Mesendoderm (in vitro differentiated cells): ENCODE results near the gene MAMDC4.
"Not testable (repeated sequence)": the region's sequence is repeated elsewhere in the genome, so short reads cannot be mapped to it uniquely, and the experiment has no call there.

ENCODE experiments used
- DNase-seq: peaks from one replicate; pipeline ENCODE4 v3.0.0; 2013
- H2AK5ac ChIP-seq: 2 replicates; pipeline ENCODE4 v1.6.1; 2013; ENCODE audit warnings: low read length, inconsistent platforms
- H2BK120ac ChIP-seq: 2 replicates; pipeline ENCODE4 v1.6.1; 2013; ENCODE audit warnings: low read depth, mild to moderate bottlenecking, low read length, moderate library complexity, mixed read lengths
- H2BK15ac ChIP-seq: replicated peaks from 2 replicates; pipeline ENCODE4 v1.6.1; 2013; ENCODE audit warnings: low read depth, mild to moderate bottlenecking, moderate library complexity
- H2BK5ac ChIP-seq: 2 replicates; pipeline ENCODE4 v1.6.1; 2013; ENCODE audit warnings: low read length, inconsistent platforms
- H3K18ac ChIP-seq: 2 replicates; pipeline ENCODE4 v1.6.1; 2013; ENCODE audit warnings: mild to moderate bottlenecking, low read length, mixed read lengths
- H3K23ac ChIP-seq: one replicate; pipeline ENCODE4 v1.6.1; 2013; ENCODE audit warnings: low read length
- H3K27ac ChIP-seq: 2 replicates; pipeline ENCODE4 v1.5.1; 2013; ENCODE audit warnings: low read depth, mild to moderate bottlenecking, inconsistent platforms, low read length, moderate library complexity
- H3K27me3 ChIP-seq: 2 replicates; pipeline ENCODE4 v1.6.1; 2013; ENCODE audit warnings: low read length, control low read depth, mild to moderate bottlenecking, inconsistent platforms; ENCODE audit not compliant: insufficient read depth, poor library complexity
- H3K36me3 ChIP-seq: 2 replicates; pipeline ENCODE4 v1.6.1; 2013; ENCODE audit warnings: low read length, inconsistent platforms; ENCODE audit not compliant: control insufficient read depth, insufficient read depth
- H3K4ac ChIP-seq: one replicate; pipeline ENCODE4 v1.6.1; 2013; ENCODE audit warnings: low read depth, mild to moderate bottlenecking, low read length, moderate library complexity
- H3K4me1 ChIP-seq: 2 replicates; pipeline ENCODE4 v1.6.1; 2013; ENCODE audit warnings: low read depth, low read length, inconsistent platforms; ENCODE audit not compliant: control insufficient read depth
- H3K4me2 ChIP-seq: 2 replicates; pipeline ENCODE4 v1.6.1; 2013; ENCODE audit warnings: low read length
- H3K4me3 ChIP-seq: 2 replicates; pipeline ENCODE4 v1.5.1; 2013; ENCODE audit warnings: mild to moderate bottlenecking, low read length
- H3K56ac ChIP-seq: one replicate; pipeline ENCODE4 v1.6.1; 2013; ENCODE audit warnings: low read length
- H3K79me1 ChIP-seq: 2 replicates; pipeline ENCODE4 v1.6.1; 2013; ENCODE audit warnings: low read length, inconsistent platforms
- H3K79me2 ChIP-seq: 2 replicates; pipeline ENCODE4 v1.6.1; 2013; ENCODE audit warnings: mild to moderate bottlenecking, low read length; ENCODE audit not compliant: control insufficient read depth, insufficient read depth
- H3K9ac ChIP-seq: 2 replicates; pipeline ENCODE4 v1.6.1; 2013; ENCODE audit warnings: low read length, inconsistent platforms
- H4K5ac ChIP-seq: one replicate; pipeline ENCODE4 v1.6.1; 2013; ENCODE audit warnings: low read length
- H4K8ac ChIP-seq: one replicate; pipeline ENCODE4 v1.6.1; 2013; ENCODE audit warnings: low read depth, mild to moderate bottlenecking, control low read depth, low read length, moderate library complexity
- WGBS: extraction: QIAGEN DNeasy Blood & Tissue Kit; methylation state at CpG from one replicate; pipeline ENCODE4 v1.1.7; 2013; ENCODE audit warnings: low lambda C conversion rate, missing lambda C conversion rate; ENCODE audit not compliant: insufficient coverage; ENCODE audit errors: extremely low coverage; 5-methylcytosine and 5-hydroxymethylcytosine counted together

Gene MAMDC4

DNA sequence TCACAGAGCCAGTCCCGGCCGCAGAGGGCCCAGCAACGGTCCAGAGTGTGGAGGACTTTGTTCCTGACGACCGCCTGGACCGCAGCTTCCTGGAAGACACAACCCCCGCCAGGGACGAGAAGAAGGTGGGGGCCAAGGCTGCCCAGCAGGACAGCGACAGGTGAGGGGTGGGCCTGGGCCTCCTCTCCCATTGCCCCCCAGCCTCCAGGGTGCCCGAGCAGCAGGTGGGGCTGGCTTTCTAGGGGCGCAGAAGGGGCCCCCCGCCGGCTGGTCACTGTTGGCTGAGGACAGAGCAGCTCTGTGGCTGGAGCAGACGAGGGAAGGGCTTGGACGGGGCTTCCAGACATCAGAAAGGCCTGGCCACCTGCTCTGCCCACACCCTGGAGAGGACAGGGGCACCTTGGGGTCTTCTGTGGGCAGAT, 14.3 kb upstream of the MAMDC4 start:
- not testable (repeated sequence) for H3K23ac ChIP-seq, H2BK120ac ChIP-seq, H3K36me3 ChIP-seq, H2BK15ac ChIP-seq, H3K27me3 ChIP-seq, H3K18ac ChIP-seq, H2BK5ac ChIP-seq, H3K79me2 ChIP-seq, H3K4me3 ChIP-seq, H3K79me1 ChIP-seq, H4K5ac ChIP-seq, H3K56ac ChIP-seq, H3K27ac ChIP-seq, H3K9ac ChIP-seq, H3K4ac ChIP-seq, H2AK5ac ChIP-seq, H4K8ac ChIP-seq, H3K4me1 ChIP-seq, DNase-seq, H3K4me2 ChIP-seq
- no CpG with 5 or more reads among the region's 15 CpGs for WGBS

DNA sequence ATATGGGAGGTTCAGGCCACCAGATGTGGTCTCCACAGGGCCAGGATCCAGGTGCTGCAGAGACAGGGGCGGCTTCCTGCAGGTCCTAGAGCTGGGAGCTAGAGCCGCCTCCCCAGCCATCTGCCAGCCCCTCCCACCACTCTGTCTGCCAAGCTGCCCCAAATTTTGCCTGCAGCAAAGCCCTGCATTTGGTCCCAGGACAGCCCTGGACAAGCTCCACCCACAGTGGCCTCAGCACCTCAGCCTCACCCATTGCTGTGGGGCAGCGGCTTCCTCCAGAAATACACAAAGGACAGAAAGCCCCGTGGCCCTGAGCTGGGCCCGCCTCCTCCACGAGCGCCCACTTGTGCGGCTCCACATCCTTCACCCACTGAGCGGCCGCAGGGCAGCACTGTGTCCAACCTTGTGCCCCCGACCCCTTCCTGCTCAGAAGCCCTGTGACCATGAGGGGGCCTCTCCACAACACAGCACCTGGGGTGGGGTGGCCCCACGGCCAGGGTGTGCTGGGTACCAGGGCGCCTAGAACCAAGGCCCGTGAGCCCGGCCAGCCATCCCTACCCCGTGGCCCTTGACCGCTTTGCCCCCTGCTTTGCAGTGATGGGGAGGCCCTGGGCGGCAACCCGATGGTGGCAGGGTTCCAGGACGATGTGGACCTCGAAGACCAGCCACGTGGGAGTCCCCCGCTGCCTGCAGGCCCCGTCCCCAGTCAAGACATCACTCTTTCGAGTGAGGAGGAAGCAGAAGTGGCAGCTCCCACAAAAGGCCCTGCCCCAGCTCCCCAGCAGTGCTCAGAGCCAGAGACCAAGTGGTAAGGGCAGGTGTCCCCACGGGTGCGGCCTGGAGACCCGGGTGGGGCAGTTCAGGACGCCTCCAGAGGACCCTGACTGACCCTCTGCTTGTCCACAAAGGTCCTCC, 13.6 kb upstream of the MAMDC4 start:
- Histone ChIP-seq H3K4me3 (no peak overlapping the region), H3K79me2 (no peaks in the 10 kb centered on the region), H3K27me3 (no peaks in the 10 kb centered on the region), H2BK5ac (no peak overlapping the region), H2AK5ac (no peak overlapping the region), H3K4me1 (no peaks in the 10 kb centered on the region), H3K79me1 (no peaks in the 10 kb centered on the region), H3K56ac (no peak overlapping the region), H2BK15ac (no peak overlapping the region), H2BK120ac (no peak overlapping the region), H3K18ac (no peak overlapping the region), H4K8ac (no peak overlapping the region), H3K4ac (no peak overlapping the region), H3K27ac (no peak overlapping the region), H4K5ac (no peak overlapping the region), H3K4me2 (no peak overlapping the region), H3K23ac (no peak overlapping the region), H3K36me3 (no peaks in the 10 kb centered on the region), H3K9ac (no peak overlapping the region)
- no peak for DNase-seq
- WGBS = no CpG with 5 or more reads among the region's 29 CpGs

DNA sequence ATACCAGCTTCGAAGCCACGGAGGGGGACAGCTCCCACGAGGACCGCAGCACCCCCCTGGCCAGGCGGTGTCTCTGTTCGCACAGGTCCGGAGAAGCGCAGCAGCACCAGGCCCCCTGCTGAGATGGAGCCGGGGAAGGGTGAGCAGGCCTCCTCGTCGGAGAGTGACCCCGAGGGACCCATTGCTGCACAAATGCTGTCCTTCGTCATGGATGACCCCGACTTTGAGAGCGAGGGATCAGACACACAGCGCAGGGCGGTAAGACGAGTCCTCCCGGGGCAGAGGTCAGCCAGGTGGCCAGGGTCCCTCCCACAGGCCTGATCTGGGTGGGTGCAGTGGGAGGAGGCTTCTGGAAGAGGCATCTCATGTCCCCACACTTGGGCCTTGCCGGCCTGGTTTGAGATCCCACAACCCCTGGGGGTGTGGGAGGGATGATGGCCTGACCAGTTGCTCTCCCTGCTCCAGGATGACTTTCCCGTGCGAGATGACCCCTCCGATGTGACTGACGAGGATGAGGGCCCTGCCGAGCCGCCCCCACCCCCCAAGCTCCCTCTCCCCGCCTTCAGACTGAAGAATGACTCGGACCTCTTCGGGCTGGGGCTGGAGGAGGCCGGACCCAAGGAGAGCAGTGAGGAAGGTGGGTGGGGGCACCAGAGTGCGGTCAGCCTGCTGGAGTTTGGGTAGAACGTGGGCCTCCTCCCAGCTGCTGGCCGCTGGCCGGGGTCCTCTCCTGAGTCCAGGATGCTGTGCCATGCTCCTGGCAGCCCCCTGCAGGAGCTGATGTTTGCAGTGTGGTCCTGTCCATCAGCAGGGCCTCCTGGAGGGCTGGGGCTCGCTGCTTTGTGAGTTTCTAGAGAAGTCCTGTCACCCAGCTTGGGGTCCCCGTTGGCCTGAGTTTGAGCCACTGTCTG, 12.7 kb upstream of the MAMDC4 start:
- H3K36me3 ChIP-seq = no peaks in the 10 kb centered on the region
- H3K18ac ChIP-seq = no peak overlapping the region
- DNase-seq = no peak
- no peaks in the 10 kb centered on the region for H3K79me2 ChIP-seq
- no peaks in the 10 kb centered on the region for H3K27me3 ChIP-seq
- H3K4me2 ChIP-seq = no peak overlapping the region
- WGBS = no CpG with 5 or more reads among the region's 36 CpGs
- no peak overlapping the region for H2BK5ac ChIP-seq
- no peak overlapping the region for H3K4ac ChIP-seq
- H4K8ac ChIP-seq = no peak overlapping the region
- no peak overlapping the region for H2AK5ac ChIP-seq
- H4K5ac ChIP-seq = no peak overlapping the region
- no peak overlapping the region for H3K9ac ChIP-seq
- peak overlapping the region; percentile 36 for H3K27ac ChIP-seq
- no peak overlapping the region for H3K4me3 ChIP-seq
- no peak overlapping the region for H3K23ac ChIP-seq
- no peak overlapping the region for H3K56ac ChIP-seq
- H2BK120ac ChIP-seq = no peak overlapping the region
- H3K4me1 ChIP-seq = no peaks in the 10 kb centered on the region
- no peaks in the 10 kb centered on the region for H3K79me1 ChIP-seq
- H2BK15ac ChIP-seq = no peak overlapping the region

DNA sequence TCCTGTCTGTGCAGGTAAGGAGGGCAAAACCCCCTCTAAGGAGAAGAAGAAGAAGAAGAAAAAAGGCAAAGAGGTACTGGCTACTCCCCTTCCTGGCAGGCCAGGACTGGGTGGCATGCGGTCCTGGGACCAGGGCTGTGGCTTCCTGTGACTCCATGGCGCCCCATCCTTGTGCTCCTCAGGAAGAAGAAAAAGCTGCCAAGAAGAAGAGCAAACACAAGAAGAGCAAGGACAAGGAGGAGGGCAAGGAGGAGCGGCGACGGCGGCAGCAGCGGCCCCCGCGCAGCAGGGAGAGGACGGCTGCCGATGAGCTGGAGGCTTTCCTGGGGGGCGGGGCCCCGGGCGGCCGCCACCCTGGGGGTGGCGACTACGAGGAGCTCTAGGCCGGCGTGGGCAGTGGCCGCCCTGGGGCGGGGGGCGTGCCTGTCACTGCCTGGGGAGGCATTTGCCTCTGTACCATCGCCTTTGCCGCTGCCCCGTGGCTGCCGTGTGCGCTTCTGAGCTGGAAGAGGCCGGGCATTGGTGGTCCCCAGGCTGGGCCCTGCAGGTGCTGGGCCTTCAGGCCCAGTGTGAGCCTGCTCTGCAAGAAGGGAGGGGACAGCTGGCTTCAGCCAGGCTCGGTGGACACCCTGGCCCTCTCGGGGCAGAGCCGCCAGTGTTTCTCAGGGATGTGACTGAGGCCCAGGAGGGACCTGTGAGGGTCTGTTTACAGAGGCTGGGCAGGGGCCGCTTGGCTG, 11.8 kb upstream of the MAMDC4 start:
- Histone ChIP-seq H3K4me1 (no peaks in the 10 kb centered on the region), H4K5ac (no peak overlapping the region), H3K18ac (no peak overlapping the region), H3K9ac (no peak overlapping the region), H2BK5ac (no peak overlapping the region), H2BK15ac (no peak overlapping the region), H3K79me1 (no peaks in the 10 kb centered on the region), H3K56ac (no peak overlapping the region), H3K27ac (peak overlapping the region; percentile 9), H2BK120ac (no peak overlapping the region), H4K8ac (no peak overlapping the region), H3K23ac (no peak overlapping the region), H3K36me3 (no peaks in the 10 kb centered on the region), H3K27me3 (no peaks in the 10 kb centered on the region), H2AK5ac (no peak overlapping the region), H3K4ac (no peak overlapping the region), H3K4me3 (no peak overlapping the region), H3K79me2 (no peaks in the 10 kb centered on the region), H3K4me2 (no peak overlapping the region)
- no CpG with 5 or more reads among the region's 32 CpGs for WGBS
- DNase-seq = no peak

DNA sequence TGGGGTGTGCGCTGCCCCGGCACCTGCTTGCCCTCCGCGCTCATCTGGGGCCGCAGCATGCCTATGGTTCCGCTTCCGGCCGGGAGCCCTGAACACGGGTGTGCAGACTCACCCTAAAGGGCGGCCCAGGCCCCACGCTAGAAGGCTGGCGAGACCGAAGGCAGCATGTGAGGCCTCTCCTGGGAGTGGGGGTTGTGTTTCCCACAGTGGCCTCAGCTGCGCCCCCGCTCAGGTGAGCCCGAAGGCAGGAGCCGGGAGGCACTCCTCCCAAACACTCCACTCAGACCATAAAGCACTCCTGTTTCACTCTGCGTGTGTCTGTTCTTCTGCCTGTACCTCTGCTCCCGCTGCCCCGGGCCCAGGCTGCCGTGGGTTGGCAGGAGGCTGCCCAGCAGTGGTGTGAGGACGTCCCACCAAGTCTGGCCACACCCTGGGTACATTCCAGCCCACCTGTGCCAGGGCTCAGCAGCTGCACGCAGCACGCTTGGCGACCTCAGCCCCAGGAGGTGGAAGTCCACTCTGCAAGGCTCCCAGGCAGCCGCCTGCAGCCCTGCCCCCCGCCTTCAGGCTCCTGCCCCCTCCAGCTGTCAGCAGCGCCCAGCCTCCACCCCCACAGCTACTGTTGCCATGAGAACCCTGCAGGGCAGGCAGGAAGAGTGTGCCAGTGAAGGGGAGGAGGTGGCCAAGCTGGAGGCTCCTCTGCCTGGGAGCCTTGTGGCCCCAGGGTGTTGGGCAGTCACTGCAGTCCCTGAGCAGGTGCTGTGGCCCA, 11.1 kb upstream of the MAMDC4 start:
- Histone ChIP-seq H2BK120ac (no peak overlapping the region), H3K79me2 (no peaks in the 10 kb centered on the region), H3K4me2 (no peak overlapping the region), H3K18ac (no peak overlapping the region), H3K9ac (no peak overlapping the region), H4K8ac (no peak overlapping the region), H3K4me3 (no peak overlapping the region), H2BK5ac (no peak overlapping the region), H3K23ac (no peak overlapping the region), H2AK5ac (no peak overlapping the region), H3K4ac (no peak overlapping the region), H2BK15ac (no peak overlapping the region), H4K5ac (no peak overlapping the region), H3K56ac (no peak overlapping the region), H3K27ac (no peak overlapping the region), H3K27me3 (no peaks in the 10 kb centered on the region), H3K79me1 (no peaks in the 10 kb centered on the region), H3K36me3 (no peaks in the 10 kb centered on the region), H3K4me1 (no peaks in the 10 kb centered on the region)
- WGBS = no CpG with 5 or more reads among the region's 28 CpGs
- peak; percentile 59 for DNase-seq
